BJ (cell line): ENCODE measurements around the gene HM13. TPM values are rescaled to one million over a fixed set of nuclear protein-coding genes. Genes with fewer than 3 reads are reported as not detected.
"Not testable (repeated sequence)": the region's sequence is repeated elsewhere in the genome, so short reads cannot be mapped to it uniquely, and the experiment has no call there.

Source experiments
- CTCF ChIA-PET: fragments of 350-600 bp; formaldehyde crosslinking; extraction: SDS; loops from one replicate; lab custom pipeline; 2021; ENCODE audit warnings: antibody characterized with exemption, inconsistent platforms; lab: Yijun Ruan, JAX
- POLR2A ChIA-PET: fragments of 300-600 bp; sonication (Branson Sonifier 250); formaldehyde crosslinking; extraction: SDS; loops from one replicate; lab custom pipeline; 2021; ENCODE audit warnings: antibody characterized with exemption; lab: Charles Lee
- DNase-seq: peaks from one replicate; pipeline ENCODE4 v3.0.0-alpha.2; 2011; ENCODE audit warnings: low read depth
- H3K27me3 ChIP-seq: 2 replicates; pipeline ENCODE4 v1.6.0; 2011; ENCODE audit warnings: low read length; ENCODE audit not compliant: control insufficient read depth, insufficient read depth
- H3K36me3 ChIP-seq: 2 replicates; pipeline ENCODE4 v1.5.1; 2011; ENCODE audit warnings: low read length; ENCODE audit not compliant: control insufficient read depth, insufficient read depth
- H3K4me3 ChIP-seq: 2 replicates; pipeline ENCODE4 v1.5.1; 2011; ENCODE audit warnings: low read depth, mild to moderate bottlenecking, control low read depth, low read length
- CTCF ChIP-seq: IDR thresholded peaks from 2 replicates; pipeline ENCODE4 v1.5.1; 2011; ENCODE audit warnings: low read depth, mild to moderate bottlenecking, control low read depth, inconsistent platforms, low read length, moderate library complexity; ENCODE audit not compliant: insufficient read depth
- polyA plus RNA-seq: library from polyadenylated mRNA; depleted of rRNA; stranded (reverse); fragments of >200 nt; gene quantifications from 2 replicates; pipeline ENCODE4 v1.2.3, GENCODE V29; 2011

Gene HM13
- polyA plus RNA-seq, 1 experiment = 324 TPM

GRCh38 chr20:31502884-31503673 is 11.2 kb upstream of the HM13 start:
- POLR2A ChIA-PET = not testable (repeated sequence)
- CTCF ChIA-PET = interaction anchor here (0.6 to 4.9 kb wide), 24 partner anchors 9 to 110 kb away, joined by 3 to 125 read pairs (median 5); partner anchors contain the start of genes DEFB124, HM13 and REM1

GRCh38 chr20:31505903-31506302 is 8.3 kb upstream of the HM13 start:
- no peak for DNase-seq
- CTCF ChIA-PET = interaction anchor here (4.0 kb wide), 1 partner anchor 46 kb away, joined by 26 read pairs; no protein-coding TSS in a partner anchor
- no peak overlapping the region for H3K4me3 ChIP-seq
- TF ChIP-seq CTCF = no peak
- no peaks in the 10 kb centered on the region for H3K27me3 ChIP-seq
- H3K36me3 ChIP-seq = no peaks in the 10 kb centered on the region
- POLR2A ChIA-PET = no interaction called here

More at GRCh38 chr20:31502884-31503673, 11.2 kb upstream of the HM13 start:
- H3K36me3 ChIP-seq, H3K27me3 ChIP-seq, H3K4me3 ChIP-seq, DNase-seq: not testable (repeated sequence)
- TF ChIP-seq CTCF = peak; percentile 87

GRCh38 chr20:31508517-31509244 is 5.6 kb upstream of the HM13 start:
- POLR2A ChIA-PET = no interaction called here
- CTCF ChIA-PET = interaction anchor here (0.9 to 4.0 kb wide), 2 partner anchors 40 to 49 kb away, joined by 5 to 26 read pairs; no protein-coding TSS in a partner anchor
- TF ChIP-seq CTCF = no peak
- Histone ChIP-seq H3K4me3 (no peak overlapping the region), H3K36me3 (no peaks in the 10 kb centered on the region), H3K27me3 (no peaks in the 10 kb centered on the region)
- DNase-seq = no peak

- POLR2A ChIA-PET = no interaction called here
- CTCF ChIA-PET = interaction anchor here (1.1 to 2.8 kb wide), 5 partner anchors 13 to 98 kb away, joined by 5 to 16 read pairs (median 6); no protein-coding TSS in a partner anchor
- no peak for DNase-seq
- no peak for TF ChIP-seq CTCF
- H3K4me3 ChIP-seq = peak overlapping the region; percentile 96
- H3K36me3 ChIP-seq = peaks cover 5% of the 10 kb centered on the region; the same call in 1 of the 2 replicates
- H3K27me3 ChIP-seq = no peaks in the 10 kb centered on the region
Observed at GRCh38 chr20:31515072-31515774, 981 bp downstream of the HM13 start.

GRCh38 chr20:31515775-31516107 is 1.5 kb downstream of the HM13 start:
- Histone ChIP-seq H3K4me3 (peak overlapping the region; percentile 96), H3K36me3 (peaks cover 8% of the 10 kb centered on the region; the same call in 1 of the 2 replicates), H3K27me3 (no peaks in the 10 kb centered on the region)
- TF ChIP-seq CTCF = no peak
- POLR2A ChIA-PET = no interaction called here
- CTCF ChIA-PET = interaction anchor here (1.7 to 2.8 kb wide), 3 partner anchors 13 to 97 kb away, joined by 5 to 16 read pairs (median 7); no protein-coding TSS in a partner anchor
- no peak for DNase-seq
